GM18511 (cell line): ENCODE data around the gene PIK3IP1.

Experiments used
- ATAC-seq: cut with Tn5 transposase; IDR thresholded peaks from one replicate; pipeline ENCODE4 v1.9.1; 2021; ENCODE audit warnings: mild to moderate bottlenecking, moderate library complexity; ENCODE audit not compliant: unreplicated experiment

Gene PIK3IP1

DNA sequence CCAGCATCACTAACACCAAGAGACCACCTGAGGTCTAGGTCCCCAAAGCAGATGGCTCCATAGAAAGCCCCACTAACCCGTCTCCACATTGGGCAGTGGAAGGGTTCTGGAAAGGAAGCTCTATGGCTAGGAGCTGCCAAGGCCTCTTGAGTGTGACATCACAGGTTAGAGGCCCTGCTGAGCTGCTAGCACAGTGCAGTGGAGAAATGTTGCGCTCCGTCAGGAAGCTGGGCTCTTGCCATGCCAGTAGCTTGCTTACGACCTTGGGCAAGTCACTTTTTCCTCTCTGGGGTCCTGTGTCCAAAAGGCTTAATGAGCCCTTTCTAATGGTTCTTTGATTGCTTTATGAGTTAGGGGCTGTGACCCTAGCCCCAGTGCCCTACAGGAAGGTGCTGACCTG, 10.6 kb downstream of the PIK3IP1 start:
- no peak for ATAC-seq

DNA sequence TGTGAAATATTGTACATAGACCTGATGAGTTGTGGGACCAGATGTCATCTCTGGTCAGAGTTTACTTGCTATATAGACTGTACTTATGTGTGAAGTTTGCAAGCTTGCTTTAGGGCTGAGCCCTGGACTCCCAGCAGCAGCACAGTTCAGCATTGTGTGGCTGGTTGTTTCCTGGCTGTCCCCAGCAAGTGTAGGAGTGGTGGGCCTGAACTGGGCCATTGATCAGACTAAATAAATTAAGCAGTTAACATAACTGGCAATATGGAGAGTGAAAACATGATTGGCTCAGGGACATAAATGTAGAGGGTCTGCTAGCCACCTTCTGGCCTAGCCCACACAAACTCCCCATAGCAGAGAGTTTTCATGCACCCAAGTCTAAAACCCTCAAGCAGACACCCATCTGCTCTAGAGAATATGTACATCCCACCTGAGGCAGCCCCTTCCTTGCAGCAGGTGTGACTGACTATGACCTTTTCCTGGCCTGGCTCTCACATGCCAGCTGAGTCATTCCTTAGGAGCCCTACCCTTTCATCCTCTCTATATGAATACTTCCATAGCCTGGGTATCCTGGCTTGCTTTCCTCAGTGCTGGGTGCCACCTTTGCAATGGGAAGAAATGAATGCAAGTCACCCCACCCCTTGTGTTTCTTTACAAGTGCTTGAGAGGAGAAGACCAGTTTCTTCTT, 12.3 kb downstream of the PIK3IP1 start:
- no peak for ATAC-seq

DNA sequence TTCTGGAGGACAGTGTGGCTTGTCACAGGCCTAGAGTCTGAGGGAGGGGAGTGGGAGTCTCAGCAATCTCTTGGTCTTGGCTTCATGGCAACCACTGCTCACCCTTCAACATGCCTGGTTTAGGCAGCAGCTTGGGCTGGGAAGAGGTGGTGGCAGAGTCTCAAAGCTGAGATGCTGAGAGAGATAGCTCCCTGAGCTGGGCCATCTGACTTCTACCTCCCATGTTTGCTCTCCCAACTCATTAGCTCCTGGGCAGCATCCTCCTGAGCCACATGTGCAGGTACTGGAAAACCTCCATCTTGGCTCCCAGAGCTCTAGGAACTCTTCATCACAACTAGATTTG, 13.0 kb downstream of the PIK3IP1 start:
- ATAC-seq = no peak

- no peak for ATAC-seq
Measured at GRCh38 chr22:31278626-31279326, 13.5 kb downstream of the PIK3IP1 start.

- ATAC-seq = no peak
Measured at GRCh38 chr22:31278151-31278621, 14.1 kb downstream of the PIK3IP1 start.

DNA sequence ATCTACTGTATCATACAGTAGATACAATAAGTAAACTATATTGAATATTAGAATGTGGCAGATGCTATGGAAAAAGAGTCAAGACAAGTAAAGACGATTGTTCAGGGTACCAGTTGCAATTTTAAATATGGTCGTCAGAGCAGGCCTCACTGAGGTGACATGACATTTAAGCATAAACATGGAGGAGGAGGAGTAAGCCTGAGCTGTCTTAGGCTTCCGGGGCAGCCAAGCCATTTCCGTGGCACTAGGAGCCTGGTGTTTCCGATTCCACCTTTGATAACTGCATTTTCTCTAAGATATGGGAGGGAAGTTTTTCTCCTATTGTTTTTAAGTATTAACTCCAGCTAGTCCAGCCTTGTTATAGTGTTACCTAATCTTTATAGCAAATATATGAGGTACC, 14.5 kb downstream of the PIK3IP1 start:
- no peak for ATAC-seq

DNA sequence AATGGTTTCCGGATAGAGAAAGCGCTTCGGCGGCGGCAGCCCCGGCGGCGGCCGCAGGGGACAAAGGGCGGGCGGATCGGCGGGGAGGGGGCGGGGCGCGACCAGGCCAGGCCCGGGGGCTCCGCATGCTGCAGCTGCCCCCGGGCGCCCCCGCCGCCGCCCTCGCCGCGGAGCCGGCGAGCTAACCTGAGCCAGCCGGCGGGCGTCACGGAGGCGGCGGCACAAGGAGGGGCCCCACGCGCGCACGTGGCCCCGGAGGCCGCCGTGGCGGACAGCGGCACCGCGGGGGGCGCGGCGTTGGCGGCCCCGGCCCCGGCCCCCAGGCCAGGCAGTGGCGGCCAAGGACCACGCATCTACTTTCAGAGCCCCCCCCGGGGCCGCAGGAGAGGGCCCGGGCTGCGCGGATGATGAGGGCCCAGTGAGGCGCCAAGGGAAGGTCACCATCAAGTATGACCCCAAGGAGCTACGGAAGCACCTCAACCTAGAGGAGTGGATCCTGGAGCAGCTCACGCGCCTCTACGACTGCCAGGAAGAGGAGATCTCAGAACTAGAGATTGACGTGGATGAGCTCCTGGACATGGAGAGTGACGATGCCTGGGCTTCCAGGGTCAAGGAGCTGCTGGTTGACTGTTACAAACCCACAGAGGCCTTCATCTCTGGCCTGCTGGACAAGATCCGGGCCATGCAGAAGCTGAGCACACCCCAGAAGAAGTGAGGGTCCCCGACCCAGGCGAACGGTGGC, 15.7 kb downstream of the PIK3IP1 start:
- no peak for ATAC-seq

- ATAC-seq = no peak
Measured at GRCh38 chr22:31275576-31275975, 16.7 kb downstream of the PIK3IP1 start.

GRCh38 chr22:31275018-31275417, 17.3 kb downstream of the PIK3IP1 start:
- ATAC-seq = no peak

- ATAC-seq = no peak
Measured at GRCh38 chr22:31274017-31274416, 18.3 kb downstream of the PIK3IP1 start.

GRCh38 chr22:31272522-31273446, 19.5 kb downstream of the PIK3IP1 start:
- no peak for ATAC-seq

DNA sequence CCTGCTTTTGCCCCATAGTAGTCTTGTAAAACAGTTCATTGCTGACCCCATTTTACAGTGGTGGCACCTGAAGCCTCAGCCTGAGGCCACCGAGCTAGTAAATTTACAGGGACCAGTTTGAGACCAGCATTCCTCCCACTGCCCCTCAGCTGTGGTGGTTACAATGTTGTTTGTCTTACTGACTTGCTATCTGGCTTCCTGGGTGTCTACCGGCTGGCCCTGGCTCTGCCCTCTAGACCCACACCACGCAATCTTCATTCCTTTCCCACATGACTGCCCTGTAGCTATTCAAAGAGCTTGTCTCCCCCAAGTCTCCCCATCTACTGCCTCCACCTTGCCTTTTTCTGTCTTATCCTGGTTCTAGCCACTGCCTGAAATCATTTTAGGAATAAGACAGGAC, 20.8 kb downstream of the PIK3IP1 start:
- no peak for ATAC-seq

GRCh38 chr22:31271026-31271425, 21.3 kb downstream of the PIK3IP1 start:
- ATAC-seq = no peak

- ATAC-seq = no peak
Measured at GRCh38 chr22:31269892-31270579, 22.3 kb downstream of the PIK3IP1 start.

GRCh38 chr22:31268281-31268680, 24.0 kb downstream of the PIK3IP1 start:
- no peak for ATAC-seq

- ATAC-seq = no peak
Measured at GRCh38 chr22:31263896-31264640, 28.2 kb downstream of the PIK3IP1 start.

DNA sequence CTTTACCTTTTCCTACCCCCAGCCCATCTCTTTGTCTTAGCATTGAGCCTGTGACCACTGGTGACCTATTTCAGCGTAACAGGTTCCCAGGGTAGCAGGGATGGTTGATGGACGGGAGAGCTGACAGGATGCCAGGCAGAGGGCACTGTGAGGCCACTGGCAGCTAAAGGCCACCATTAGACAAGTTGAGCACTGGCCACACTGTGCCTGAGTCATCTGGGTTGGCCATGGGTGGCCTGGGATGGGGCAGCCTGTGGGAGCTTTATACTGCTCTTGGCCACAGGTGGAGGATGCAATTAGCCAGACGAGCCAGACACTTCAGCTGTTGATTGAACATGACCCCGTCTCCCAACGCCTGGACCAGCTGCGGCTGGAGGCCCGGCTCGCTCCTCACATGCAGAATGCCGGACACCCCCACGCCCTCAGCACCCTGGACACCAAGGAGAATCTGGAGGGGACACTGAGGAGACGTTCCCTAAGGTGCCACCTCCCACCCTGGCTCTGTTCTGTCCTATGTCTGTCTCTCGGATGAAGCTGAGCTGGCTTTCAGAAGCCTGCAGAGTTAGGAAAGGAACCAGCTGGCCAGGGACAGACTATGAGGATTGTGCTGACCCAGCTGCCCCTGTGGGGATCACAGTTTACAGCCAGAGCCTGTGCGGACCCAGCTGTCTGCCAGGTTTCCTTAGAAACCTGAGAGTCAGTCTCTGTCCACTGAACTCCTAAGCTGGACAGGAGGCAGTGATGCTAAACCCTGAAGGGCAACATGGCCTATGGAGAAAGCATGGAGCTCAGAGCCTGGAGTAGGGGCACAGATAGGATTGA, 29.8 kb downstream of the PIK3IP1 start:
- no peak for ATAC-seq

DNA sequence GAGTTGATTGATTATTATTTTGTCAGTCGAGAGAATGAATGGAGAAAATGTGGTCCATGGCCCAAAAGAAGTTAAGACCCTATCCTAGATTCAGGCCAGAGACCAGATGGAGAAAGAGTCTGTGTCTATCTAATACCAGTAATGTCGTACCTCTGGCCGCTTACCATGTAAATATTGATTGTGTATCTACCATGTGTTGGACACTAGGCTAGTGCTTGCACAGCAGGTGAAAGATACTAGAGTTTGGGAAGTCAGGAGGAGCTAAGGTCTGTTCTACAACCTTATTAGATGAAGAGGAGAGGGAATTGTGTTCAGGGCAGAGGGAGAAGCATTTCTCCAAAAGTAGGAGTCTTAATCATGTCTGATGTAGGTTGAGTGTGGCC, 31.8 kb downstream of the PIK3IP1 start:
- ATAC-seq = no peak
